VCaP (cell line): Measurements from ENCODE around the gene R3HDML.
"Not testable (repeated sequence)": the region's sequence is repeated elsewhere in the genome, so short reads cannot be mapped to it uniquely, and the experiment has no call there.

Source experiments
- H3K27ac ChIP-seq: fragments of 450-650 bp; 2 replicates; pipeline ENCODE4 v1.5.1; 2017
- TF ChIP-seq, protein P1 (sequence below): fragments of 450-650 bp; conservative IDR thresholded peaks from 2 replicates; pipeline ENCODE4 v1.5.1; 2017; ENCODE audit warnings: mild to moderate bottlenecking, moderate library complexity

Gene R3HDML

DNA sequence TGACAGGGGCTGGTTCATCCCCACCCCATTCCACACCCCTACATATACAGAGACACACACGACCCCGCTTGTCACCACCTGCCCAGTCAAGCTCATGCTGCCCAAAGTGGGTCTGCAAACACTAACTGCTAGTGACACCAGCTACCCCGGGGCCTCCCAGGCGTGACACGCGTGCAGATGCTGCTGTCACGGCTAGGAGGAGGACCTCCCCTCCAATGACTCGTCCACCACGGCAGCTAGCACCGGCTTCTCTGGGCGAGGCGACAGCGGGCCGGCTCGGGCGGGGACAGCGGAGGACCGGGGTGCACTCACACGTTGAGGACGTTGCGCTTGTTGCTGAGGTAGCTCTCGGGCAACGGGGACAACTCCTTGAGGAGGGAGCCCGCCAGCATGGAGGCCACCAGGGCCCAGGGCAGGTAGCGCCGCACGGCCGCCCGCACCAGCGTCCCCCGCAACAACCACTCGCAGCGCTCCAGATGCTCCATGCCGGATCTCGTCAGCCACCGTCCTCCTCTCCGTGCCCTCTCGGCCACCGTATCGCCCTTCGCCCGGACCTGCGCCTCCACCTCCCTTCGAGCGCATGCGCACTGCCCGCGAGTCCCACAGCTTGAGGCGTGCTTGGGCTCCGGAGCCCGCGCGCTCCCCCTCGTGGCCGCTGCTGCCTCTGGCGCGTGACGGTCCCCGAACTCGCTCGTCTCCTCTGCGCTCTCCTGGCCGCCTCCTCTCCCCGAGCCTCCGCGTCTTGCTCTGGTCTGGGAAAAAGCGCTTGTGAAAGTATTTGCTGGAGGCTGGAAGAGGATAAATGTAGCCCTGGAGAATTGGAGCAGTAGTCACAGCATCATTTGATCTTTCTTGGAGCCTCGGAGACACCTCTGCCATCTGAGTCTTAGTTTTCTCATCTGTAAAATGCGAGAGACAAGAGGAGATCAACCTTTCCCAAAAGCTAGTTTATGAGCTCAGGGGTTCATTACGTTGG, 25.9 kb upstream of the R3HDML start, which contains the start of gene FITM2:
FITM2 (minus strand) TSS at position 539 of the 976 bp plus-strand sequence; CDS start at position 485, 54 bp downstream.
- TF ChIP-seq, protein P1, sequence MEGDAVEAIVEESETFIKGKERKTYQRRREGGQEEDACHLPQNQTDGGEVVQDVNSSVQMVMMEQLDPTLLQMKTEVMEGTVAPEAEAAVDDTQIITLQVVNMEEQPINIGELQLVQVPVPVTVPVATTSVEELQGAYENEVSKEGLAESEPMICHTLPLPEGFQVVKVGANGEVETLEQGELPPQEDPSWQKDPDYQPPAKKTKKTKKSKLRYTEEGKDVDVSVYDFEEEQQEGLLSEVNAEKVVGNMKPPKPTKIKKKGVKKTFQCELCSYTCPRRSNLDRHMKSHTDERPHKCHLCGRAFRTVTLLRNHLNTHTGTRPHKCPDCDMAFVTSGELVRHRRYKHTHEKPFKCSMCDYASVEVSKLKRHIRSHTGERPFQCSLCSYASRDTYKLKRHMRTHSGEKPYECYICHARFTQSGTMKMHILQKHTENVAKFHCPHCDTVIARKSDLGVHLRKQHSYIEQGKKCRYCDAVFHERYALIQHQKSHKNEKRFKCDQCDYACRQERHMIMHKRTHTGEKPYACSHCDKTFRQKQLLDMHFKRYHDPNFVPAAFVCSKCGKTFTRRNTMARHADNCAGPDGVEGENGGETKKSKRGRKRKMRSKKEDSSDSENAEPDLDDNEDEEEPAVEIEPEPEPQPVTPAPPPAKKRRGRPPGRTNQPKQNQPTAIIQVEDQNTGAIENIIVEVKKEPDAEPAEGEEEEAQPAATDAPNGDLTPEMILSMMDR = peak; percentile 99

DNA sequence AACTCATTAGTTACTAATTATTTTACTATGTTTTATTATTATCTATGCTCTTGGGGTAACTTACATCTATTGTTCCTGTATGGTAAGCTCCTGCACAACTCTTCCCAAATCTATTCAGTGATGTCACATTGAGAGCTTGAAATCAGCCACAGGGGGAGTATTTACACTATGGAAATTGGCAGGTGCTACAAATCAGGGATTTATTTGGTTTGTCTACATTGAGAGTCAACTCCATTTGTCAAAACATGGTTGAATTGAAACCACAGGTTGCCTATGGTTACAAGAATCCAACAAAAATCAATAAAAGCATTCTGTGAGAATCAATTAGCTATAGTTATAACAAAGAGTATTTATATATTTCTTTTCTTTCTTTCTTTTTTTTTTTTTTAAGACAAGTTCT, 22.0 kb upstream of the R3HDML start:
- TF ChIP-seq, protein P1 = no peak

More for the DNA sequence above, 25.9 kb upstream of the R3HDML start, which contains the start of gene FITM2:
- peak within 1 kb of the TSS; percentile 82 for H3K27ac ChIP-seq

DNA sequence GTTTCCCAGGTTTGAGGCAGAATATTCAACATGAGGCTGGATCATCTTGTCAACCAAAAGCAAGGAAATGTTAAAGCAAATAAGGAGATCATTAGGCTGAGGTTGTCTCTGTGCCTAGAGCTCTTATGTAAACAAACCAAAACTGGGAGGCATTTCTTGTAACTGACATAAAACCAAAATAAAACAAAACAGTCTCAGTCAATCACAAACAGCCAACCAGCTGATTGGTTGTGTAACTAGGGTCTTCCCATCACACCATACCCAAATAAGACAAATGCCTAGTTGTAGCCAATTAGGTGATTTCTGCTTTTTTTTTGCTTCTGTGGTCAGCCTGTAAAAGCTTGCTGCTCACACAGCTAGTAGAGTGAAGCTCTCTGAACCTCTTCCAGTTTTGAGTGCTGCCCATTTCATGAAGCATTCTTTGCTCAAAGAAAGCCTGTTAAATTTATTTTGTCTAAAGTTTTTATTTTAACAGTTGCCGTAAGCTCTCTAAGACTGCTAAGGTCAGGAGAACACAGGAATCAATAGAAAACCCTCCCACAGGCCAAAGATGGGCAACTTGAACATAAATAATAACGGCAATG, 16.9 kb upstream of the R3HDML start:
- no peak overlapping the region for H3K27ac ChIP-seq
- TF ChIP-seq, protein P1 = no peak

More for the DNA sequence above, 22.0 kb upstream of the R3HDML start:
- no peak overlapping the region for H3K27ac ChIP-seq

DNA sequence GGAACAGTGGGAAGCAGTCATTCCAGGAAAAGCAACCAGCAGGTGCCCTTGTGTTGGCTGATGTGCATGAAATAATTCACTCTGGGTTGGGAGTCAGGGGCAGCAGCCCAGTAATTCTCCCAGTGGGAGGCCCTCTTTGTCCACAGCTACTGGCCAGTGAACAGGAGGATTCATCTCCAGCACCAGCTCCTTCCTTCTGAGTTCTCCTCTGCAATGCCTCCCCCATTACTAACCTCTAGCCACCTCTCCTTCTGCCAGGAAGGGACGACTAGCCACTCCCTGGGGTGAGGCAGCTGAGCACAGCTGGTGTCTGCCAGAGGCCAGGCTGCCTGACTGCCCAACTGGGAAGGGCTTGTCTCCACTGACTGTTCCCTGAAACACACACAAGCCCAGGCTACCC, 12.5 kb upstream of the R3HDML start:
- TF ChIP-seq, protein P1 = no peak
- H3K27ac ChIP-seq = no peak overlapping the region

DNA sequence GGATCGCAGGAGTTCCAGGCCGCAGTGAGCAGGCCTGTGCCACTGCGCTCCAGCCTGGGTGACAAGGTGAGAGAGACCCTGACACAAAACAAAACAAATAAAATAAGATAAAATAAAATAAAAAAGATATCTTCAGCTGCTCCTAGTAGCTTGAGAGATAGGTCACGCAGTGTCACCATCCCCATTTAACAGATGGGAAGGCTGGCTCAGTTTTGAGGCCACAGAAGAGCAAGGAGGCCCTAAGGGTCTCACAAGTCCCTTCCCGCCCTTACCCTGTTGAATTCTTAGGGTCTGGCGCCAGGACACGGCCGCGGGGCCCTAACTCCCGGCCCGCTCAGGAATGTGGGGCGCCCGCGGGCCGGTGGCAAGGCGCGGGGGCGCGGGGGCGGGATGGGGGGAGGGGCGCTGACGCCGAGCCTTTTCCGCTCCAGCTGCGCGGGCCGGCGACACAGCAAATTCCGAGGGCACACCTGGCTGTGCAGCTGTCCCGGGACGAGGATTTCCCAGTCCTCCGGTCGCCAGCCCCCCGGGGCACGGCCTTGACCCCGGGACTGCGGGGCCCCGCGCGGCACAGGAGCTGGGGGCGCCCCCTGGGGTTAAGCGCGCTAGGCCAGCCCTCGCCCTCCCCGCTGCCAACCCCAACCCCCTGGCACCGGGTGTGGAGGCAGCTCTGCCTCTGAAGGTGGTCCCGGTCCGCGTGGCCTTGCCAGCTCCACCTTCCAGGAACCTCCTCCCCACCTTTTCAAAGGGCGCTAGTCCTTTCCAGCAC, 10.3 kb upstream of the R3HDML start:
- H3K27ac ChIP-seq = no peak overlapping the region
- TF ChIP-seq, protein P1 = no peak

DNA sequence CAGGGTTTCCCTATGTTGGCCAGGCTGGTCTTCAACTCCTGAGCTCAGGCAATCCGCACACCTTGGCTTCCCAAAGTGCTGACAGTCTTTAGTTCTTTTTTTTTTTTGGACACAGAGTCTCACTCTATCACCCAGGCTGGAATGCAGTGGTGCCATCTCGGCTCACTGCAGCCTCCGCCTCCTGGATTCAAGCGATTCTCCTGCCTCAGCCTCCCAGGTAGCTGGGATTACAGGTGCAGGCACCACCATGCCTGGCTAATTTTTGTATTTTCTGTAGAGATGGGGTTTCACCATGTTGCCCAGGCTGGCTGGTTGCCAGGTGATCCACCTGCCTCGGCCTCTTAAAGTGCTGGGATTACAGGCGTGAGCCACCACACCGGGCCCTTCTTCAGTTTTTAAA, 9.1 kb upstream of the R3HDML start:
- H3K27ac ChIP-seq = not testable (repeated sequence)

DNA sequence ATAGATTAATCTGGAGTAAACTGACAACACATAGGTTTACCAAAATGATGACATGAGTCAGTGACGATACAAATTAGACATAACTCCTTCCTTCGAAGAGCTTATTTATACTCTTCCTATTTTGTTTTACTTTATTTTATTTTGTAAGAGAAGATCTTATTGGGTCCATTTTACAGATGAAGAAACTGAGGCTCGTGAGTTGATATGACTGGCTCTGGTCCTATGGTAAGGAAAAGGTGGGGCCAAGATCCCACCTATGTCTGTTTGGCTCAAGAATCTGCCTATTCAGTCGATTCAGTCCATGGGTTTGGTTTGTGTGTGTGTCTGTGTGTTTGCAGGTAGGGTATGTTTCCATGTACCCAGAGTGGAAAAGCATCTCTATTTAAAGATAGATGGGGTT, 8.4 kb upstream of the R3HDML start:
- TF ChIP-seq, protein P1 = no peak
- H3K27ac ChIP-seq = no peak overlapping the region
